Heart right ventricle (tissue), 16 donors: ENCODE results near the gene MBD2. TPM values are rescaled to one million over a fixed set of nuclear protein-coding genes. Genes with fewer than 3 reads are reported as not detected.

Source experiments
- ATAC-seq, 8 donors: fragments of 200-7000 bp; cut with Tn5 transposase; one replicate each; pipeline ENCODE4 v1.9.1; 2020; ENCODE audit warnings: mild to moderate bottlenecking in 8 of 8, moderate library complexity in 8 of 8, moderate number of reproducible peaks in 1 of 8
- DNase-seq, 2 donors: peaks; one replicate each; pipeline ENCODE4 v3.0.0-alpha.2; 2020
- H3K27ac ChIP-seq, 10 donors: fragments of 200-600 bp; sonication (generic) in 2 of 10; one replicate each; pipeline versions ENCODE4 v1.5.0 to v1.8.0; 2020 to 2022; ENCODE audit warnings: mild to moderate bottlenecking in 3 of 10
- H3K27me3 ChIP-seq, 7 donors: fragments of 200-600 bp; one replicate each; pipeline ENCODE4 v1.8.0; 2021 to 2022; ENCODE audit warnings: mild to moderate bottlenecking in 2 of 7
- H3K36me3 ChIP-seq, 9 donors: fragments of 200-600 bp; sonication (generic) in 1 of 9; one replicate each; pipeline versions ENCODE4 v1.5.0 to v1.8.0; 2020 to 2022; ENCODE audit warnings: mild to moderate bottlenecking in 2 of 9
- H3K4me1 ChIP-seq, 9 donors: fragments of 200-600 bp; sonication (generic) in 1 of 9; one replicate each; pipeline versions ENCODE4 v1.5.0 to v1.8.0; 2020 to 2022; ENCODE audit warnings: mild to moderate bottlenecking in 4 of 9
- H3K4me3 ChIP-seq, 10 donors: fragments of 200-600 bp; sonication (generic) in 2 of 10; one replicate each; pipeline versions ENCODE4 v1.5.0 to v1.8.0; 2020 to 2022; ENCODE audit warnings: mild to moderate bottlenecking in 7 of 10, moderate library complexity in 2 of 10
- H3K9me3 ChIP-seq, 11 donors: fragments of 200-600 bp in 10 of 11; sonication (generic) in 2 of 11; one replicate each; pipeline versions ENCODE4 v1.5.0 to v1.8.0; 2013 to 2022; ENCODE audit warnings: mild to moderate bottlenecking in 2 of 11, control low read depth in 1 of 11, moderate library complexity in 1 of 11
- CTCF ChIP-seq, 9 donors: fragments of 200-600 bp; sonication (generic) in 2 of 9; IDR thresholded peaks; one replicate each; pipeline versions ENCODE4 v1.5.0 to v1.8.0; 2021 to 2022; ENCODE audit warnings: antibody characterized with exemption in 9 of 9, mild to moderate bottlenecking in 5 of 9, moderate library complexity in 1 of 9
- WGBS, 2 donors: extraction: QIAGEN DNeasy Blood & Tissue Kit; methylation state at CpG; one replicate each; pipeline ENCODE4 v1.1.7; 2013; ENCODE audit warnings: inconsistent platforms in 1 of 2; 5-methylcytosine and 5-hydroxymethylcytosine counted together
- intact Hi-C, 10 donors: fragments of 100-400 bp; cut with DNase I; formaldehyde crosslinking; loops; one replicate each; pipeline versions ENCODE4 v1.11.1 to v1.14.2; 2022
- polyA plus RNA-seq, 2 donors: library from polyadenylated mRNA; stranded (reverse); fragments of 200-250 nt; gene quantifications; one replicate each; pipeline ENCODE4 v1.2.3, GENCODE V29; 2013
- total RNA-seq, 10 donors: library from RNA; stranded (reverse); fragmentation: NEBNext Ultra II Directional in 3 of 10; extraction: Animal tissue kit (Norgen Biotek cat#: 25700) in 3 of 10; gene quantifications; one replicate each; pipeline versions ENCODE4 v1.2.1 to v1.2.4, GENCODE V29; 2021 to 2023
- donor health status: Arrhythmogenic right ventricular cardiomyopathy.
- donor health status: ischemic (EF 13 %, LVEDD 7.1; RV severe dilation, severe dysfunction).
- donor health status: healthy with polysubstance abuse.
- donor health status: DM: no; HTN: yes; CAD: no.
- donor health status: DM: no; HTN: no; CAD: no.
- donor health status: ischemic (EF 25% LVEDD 6.9; RV normal size, moderate dysfunction).
- donor health status: ischemic (EF 25% LVEDD 5.7; RV mildly dilated, moderate dysfunction).
- donor health status: healthy.
- donor health status: DM: yes; HTN: yes; CAD: no.
- donor health status: Ischemic cardiomyopathy.
- donor health status: ischemic (EF 35%, LVEDD 5.7; RV mildly dilated, moderate dysfunction).
- donor health status: nonischemic (EF 11% LVEDD 7.7; RV severe dilation, severe dysfunction).
- donor health status: DM: yes; HTN: yes; CAD: no.
- donor health status: PGD.
- donor health status: ischemic (EF 29% LVEDD 5.4; RV normal size, mild dysfunction).
- donor health status: nonischemic (EF 23%, LVEDD 6.1; RV moderate dilation, normal function).

Gene MBD2
- total and polyA plus RNA-seq, 12 donors, result 19.6 to 61.3 (median 41.5) TPM

GRCh38 chr18:54204883-54205282 is 19.6 kb downstream of the MBD2 start:
- ATAC-seq, result no peak
- intact Hi-C loops, result no loop called here

GRCh38 chr18:54203914-54204313 is 20.6 kb downstream of the MBD2 start:
- Histone ChIP-seq H3K27me3 (no peaks in the 10 kb centered on the region), H3K4me1 (peaks cover 0 to 34% (median 16%) of the 10 kb centered on the region in 9 donors), H3K36me3 (peaks cover 0 to 60% (median 4%) of the 10 kb centered on the region in 9 donors), H3K9me3 (no peaks in the 10 kb centered on the region), H3K27ac (no peak overlapping the region), H3K4me3 (no peak overlapping the region)
- DNase-seq (no peak), ATAC-seq (no peak)
- no peak for TF ChIP-seq CTCF (IDR thresholded peaks at IDR 0.05)
- intact Hi-C loops, result no loop called here

More at GRCh38 chr18:54204883-54205282, 19.6 kb downstream of the MBD2 start:
- Histone ChIP-seq H3K36me3 (peaks cover 0 to 53% (median 4%) of the 10 kb centered on the region in 9 donors), H3K4me1 (peaks cover 2 to 43% (median 24%) of the 10 kb centered on the region in 9 donors), H3K27me3 (no peaks in the 10 kb centered on the region), H3K27ac (no peak overlapping the region), H3K9me3 (no peaks in the 10 kb centered on the region), H3K4me3 (no peak overlapping the region)
- no peak for DNase-seq
- TF ChIP-seq CTCF (IDR thresholded peaks at IDR 0.05), result no peak
- 98% methylated on average over 5 of the region's 5 CpGs for WGBS, 2 donors

- no peak for TF ChIP-seq CTCF (IDR thresholded peaks at IDR 0.05)
- Histone ChIP-seq H3K27me3 (no peaks in the 10 kb centered on the region), H3K4me3 (no peak overlapping the region), H3K4me1 (peaks cover 0 to 26% (median 16%) of the 10 kb centered on the region in 9 donors), H3K27ac (no peak overlapping the region), H3K36me3 (peaks cover 0 to 71% (median 4%) of the 10 kb centered on the region in 9 donors), H3K9me3 (no peaks in the 10 kb centered on the region)
- ATAC-seq (no peak), DNase-seq (no peak)
- intact Hi-C loops, result no loop called here
- WGBS, 2 donors, result 96 to 99% methylated on average over 4 of the region's 4 CpGs
Measured at GRCh38 chr18:54202851-54203250, 21.6 kb downstream of the MBD2 start.

GRCh38 chr18:54197747-54198411 is 26.6 kb downstream of the MBD2 start:
- ATAC-seq, result no peak

More at GRCh38 chr18:54197747-54198411, 26.6 kb downstream of the MBD2 start:
- Histone ChIP-seq H3K4me3 (no peak overlapping the region), H3K27ac (no peak overlapping the region), H3K9me3 (no peaks in the 10 kb centered on the region), H3K36me3 (peaks cover 0 to 69% (median 4%) of the 10 kb centered on the region in 9 donors), H3K27me3 (no peaks in the 10 kb centered on the region), H3K4me1 (peaks cover 0 to 4% (median 0%) of the 10 kb centered on the region in 9 donors)
- DNase-seq, result no peak
- WGBS, 2 donors, result 85 to 88% methylated on average over 3 of the region's 3 CpGs
- no peak for TF ChIP-seq CTCF (IDR thresholded peaks at IDR 0.05)
- intact Hi-C loops, result loop anchor here in 1 of 10 donors (10.0 kb wide), 1 partner anchor 77 kb away; no protein-coding TSS in a partner anchor
